Measurements from ENCODE around the gene CRP. TPM values are rescaled to one million over a fixed set of nuclear protein-coding genes. Genes with fewer than 3 reads are reported as not detected.
"Not testable (repeated sequence)": the region's sequence is repeated elsewhere in the genome, so short reads cannot be mapped to it uniquely, and the experiment has no call there.

CRP gene
- total RNA-seq, 1 donor, result not detected

DNA sequence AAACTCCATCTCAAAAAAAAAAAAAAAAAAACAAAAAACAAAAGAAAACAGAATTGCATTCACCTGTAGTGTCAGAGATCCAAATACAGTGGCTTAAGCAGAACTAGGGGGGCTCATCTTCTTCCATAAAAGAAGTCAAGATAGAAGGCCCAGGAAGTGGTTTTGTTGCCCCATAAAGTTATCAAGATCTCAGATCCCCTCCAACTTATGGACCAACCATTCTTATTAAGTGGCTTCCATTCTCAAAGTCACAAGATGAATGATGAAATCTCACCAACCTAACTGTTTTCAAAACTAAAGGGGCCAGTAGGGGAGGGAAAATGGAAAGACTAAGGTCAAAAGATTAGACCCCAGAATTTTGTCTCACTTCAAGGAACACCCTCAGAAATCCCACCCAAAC, 36.2 kb upstream of the CRP start:
- H3K4me3 ChIP-seq (ENCODE audit: low read depth, low read length), result no peak overlapping the region
- no peak for DNase-seq (ENCODE audit: low read depth)
- TF ChIP-seq, protein P1, sequence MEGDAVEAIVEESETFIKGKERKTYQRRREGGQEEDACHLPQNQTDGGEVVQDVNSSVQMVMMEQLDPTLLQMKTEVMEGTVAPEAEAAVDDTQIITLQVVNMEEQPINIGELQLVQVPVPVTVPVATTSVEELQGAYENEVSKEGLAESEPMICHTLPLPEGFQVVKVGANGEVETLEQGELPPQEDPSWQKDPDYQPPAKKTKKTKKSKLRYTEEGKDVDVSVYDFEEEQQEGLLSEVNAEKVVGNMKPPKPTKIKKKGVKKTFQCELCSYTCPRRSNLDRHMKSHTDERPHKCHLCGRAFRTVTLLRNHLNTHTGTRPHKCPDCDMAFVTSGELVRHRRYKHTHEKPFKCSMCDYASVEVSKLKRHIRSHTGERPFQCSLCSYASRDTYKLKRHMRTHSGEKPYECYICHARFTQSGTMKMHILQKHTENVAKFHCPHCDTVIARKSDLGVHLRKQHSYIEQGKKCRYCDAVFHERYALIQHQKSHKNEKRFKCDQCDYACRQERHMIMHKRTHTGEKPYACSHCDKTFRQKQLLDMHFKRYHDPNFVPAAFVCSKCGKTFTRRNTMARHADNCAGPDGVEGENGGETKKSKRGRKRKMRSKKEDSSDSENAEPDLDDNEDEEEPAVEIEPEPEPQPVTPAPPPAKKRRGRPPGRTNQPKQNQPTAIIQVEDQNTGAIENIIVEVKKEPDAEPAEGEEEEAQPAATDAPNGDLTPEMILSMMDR (IDR thresholded peaks at IDR 0.05; ENCODE audit: insufficient read depth, low read length), result no peak

DNA sequence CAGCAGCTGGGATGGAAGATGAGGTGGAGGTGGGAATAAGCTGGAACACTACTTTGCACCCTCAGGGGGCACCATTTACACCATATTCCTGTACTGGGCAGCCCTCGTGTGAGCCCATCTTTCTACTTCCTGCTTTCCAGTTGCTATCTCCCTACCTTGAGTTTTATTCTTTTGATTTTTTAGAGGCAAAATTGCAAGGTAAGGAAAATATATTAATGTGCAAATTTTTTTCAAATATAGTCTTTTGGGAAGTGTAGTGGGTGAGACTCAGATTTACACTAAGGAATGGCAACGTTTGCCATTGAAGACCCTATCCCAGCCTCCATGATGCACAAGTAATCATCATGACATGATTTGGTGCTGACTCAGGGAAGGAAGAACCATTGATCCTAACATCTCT, 35.2 kb upstream of the CRP start:
- H3K4me3 ChIP-seq (ENCODE audit: low read depth, low read length), result no peak overlapping the region
- TF ChIP-seq, protein P1 (IDR thresholded peaks at IDR 0.05; ENCODE audit: insufficient read depth, low read length), result no peak
- DNase-seq (ENCODE audit: low read depth), result no peak

DNA sequence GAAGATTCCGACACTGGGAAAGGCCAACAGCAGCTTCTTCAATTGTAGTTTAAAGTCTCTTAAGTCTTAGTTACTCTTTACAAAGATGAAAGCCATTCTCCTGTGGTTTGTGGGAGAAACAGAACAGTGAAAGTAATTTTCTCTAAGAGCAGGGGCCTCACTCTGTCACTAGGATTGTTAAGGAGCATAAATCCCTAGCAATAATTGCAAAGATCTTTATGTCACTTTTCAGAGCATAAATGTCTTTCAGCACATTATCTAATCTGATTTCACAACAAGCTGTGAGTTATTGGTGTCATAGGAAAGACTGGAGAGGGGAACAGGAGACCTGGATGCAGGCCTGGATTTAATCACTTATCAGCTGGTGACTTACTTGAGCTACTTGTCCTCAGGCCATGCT, 34.0 kb upstream of the CRP start:
- DNase-seq (ENCODE audit: low read depth), result no peak
- TF ChIP-seq, protein P1 (IDR thresholded peaks at IDR 0.05; ENCODE audit: insufficient read depth, low read length), result no peak
- no peak overlapping the region for H3K4me3 ChIP-seq (ENCODE audit: low read depth, low read length)

DNA sequence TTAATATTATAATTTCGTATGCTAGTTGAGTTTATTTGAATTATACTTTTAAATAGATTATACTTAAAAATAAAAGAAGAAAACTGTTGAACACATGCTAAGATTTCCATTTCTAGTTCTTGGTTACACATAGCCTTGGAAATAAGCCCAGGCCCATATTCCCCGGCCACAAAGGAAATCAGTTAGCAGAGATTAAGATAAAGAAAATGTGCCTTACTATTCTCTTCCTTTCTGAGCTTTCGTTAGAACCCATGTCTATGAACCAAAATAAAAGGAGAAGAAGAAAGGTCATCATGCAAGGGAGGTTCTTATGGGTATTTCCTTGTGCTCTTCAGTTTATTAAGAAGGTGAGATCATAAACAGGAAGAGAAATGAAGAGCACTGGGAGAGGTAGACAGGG, 32.3 kb upstream of the CRP start:
- TF ChIP-seq, protein P1 (IDR thresholded peaks at IDR 0.05; ENCODE audit: insufficient read depth, low read length), result no peak
- no peak overlapping the region for H3K4me3 ChIP-seq (ENCODE audit: low read depth, low read length)
- peak; percentile 33 for DNase-seq (ENCODE audit: low read depth)

DNA sequence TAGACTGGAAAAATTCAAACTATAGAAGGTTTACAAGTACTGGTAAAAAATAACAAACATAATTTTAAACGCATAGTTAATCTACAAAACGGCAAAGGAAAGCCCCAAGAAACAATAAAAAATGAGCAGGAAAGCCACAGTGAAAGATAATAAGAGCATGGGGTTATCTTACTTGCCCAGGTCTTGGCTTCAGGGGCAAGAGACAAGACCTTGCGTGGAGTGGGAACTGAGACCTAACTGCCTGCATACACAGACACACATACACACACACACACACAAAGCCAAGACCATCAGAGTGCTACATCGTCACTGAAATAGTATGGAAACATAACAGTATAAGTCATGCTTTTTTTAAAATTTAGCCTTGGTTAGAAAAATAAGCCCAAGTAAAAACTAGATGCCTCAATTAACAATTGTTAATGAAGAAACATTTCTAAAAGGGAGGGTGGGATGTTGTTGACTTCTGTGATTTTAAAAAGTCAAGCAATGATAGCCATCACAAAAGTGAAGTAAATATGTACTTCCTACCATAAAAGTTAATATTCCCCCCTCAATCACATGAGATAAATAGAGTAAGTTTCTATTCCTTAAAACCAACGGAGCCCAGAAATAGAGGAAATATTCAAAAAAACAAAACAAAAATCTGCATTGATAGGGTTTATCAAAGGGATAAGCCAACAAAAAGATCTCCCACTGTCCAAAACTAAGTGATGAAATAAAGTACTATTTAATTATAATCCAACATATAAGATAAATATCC, 29.4 kb upstream of the CRP start:
- no peak overlapping the region for H3K4me3 ChIP-seq (ENCODE audit: low read depth, low read length)
- no peak for DNase-seq (ENCODE audit: low read depth)
- TF ChIP-seq, protein P1 (IDR thresholded peaks at IDR 0.05; ENCODE audit: insufficient read depth, low read length), result no peak

DNA sequence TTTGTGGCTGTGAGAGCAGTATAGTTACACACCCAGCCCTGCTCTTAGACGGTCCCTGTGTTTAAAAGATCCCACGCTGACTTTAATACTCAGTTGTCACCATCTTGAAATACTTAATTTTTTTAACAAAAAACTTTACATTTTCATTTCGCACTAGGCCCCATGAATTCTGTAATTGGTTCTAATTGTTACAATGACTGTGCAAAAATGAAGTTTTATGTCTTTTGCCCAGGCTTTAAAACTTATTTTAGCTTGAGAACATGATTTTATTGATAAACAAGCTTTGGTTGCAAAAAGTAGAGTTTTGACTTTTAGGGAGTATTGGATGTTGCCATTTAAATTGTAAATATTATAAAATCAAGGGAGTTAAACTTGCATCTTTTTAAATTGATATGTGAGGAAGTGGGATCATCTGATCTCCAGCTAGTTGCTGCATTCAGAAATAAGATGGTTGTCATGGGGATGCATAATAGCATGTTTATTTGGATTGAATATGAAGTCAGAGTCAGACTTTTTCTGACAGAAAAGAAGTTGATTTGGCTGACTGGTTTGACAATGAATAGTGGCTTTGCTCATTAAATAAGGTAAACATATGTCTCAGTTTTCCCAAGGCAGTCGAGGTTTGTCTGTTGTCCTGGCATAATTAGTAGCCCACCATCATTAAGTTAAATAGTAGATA, 23.0 kb upstream of the CRP start:
- no peak overlapping the region for H3K4me3 ChIP-seq (ENCODE audit: low read depth, low read length)
- TF ChIP-seq, protein P1 (IDR thresholded peaks at IDR 0.05; ENCODE audit: insufficient read depth, low read length), result no peak
- DNase-seq (ENCODE audit: low read depth), result no peak

DNA sequence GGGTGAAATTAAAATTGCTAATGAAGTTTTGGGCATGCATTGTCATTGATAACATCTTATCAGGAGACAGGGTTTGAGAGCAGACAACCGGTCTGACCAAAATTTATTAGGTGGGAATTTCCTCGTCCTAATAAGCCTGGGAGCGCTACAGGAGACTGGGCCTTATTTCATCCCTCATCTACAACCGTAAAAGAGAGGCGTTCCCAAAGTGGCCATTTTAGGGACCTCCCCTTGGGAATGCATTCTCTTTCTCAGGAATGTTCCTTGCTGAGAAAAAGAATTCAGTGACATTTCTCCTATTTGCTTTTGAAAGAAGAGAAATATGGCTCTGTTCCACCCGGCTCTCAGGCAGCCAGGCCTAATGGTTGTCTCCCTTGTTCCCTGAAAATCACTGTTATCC, 8.8 kb upstream of the CRP start:
- DNase-seq (ENCODE audit: low read depth); H3K4me3 ChIP-seq (ENCODE audit: low read depth, low read length): not testable (repeated sequence)
